ENCODE data around the gene RPL35. TPM values are rescaled to one million over a fixed set of nuclear protein-coding genes. Genes with fewer than 3 reads are reported as not detected.

The RPL35 gene
- polyA plus RNA-seq, 1 donor = 2,149 TPM

DNA sequence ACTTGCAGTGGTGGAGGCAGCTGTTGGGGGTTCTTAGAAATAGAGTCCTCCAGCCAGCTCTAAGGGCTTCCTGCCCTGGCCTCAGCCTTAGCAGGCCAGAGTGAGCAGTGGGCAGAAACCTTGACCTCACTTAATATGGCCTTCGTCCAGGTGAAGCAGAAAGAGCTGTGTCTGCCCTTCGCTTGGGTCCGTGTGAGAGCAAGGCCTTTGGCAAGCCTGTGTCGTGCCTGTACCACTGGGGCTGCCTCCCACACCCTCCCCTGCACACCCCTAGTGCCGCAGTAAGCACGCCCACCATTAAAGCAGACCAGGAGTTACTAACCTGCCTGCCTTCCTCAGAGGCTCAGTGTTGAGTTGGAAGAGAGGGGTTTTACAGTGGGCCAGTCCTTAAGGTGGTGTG is 13.7 kb upstream of the RPL35 start:
- DNase-seq = no peak

GRCh38 chr9:124873664-124874063 is 11.9 kb upstream of the RPL35 start:
- no peak for DNase-seq

GRCh38 chr9:124871156-124871561 is 9.4 kb upstream of the RPL35 start:
- no peak for DNase-seq

GRCh38 chr9:124870723-124871122 is 9.0 kb upstream of the RPL35 start:
- no peak for DNase-seq

- no peak for DNase-seq
Observed at GRCh38 chr9:124869986-124870560, 8.3 kb upstream of the RPL35 start.

DNA sequence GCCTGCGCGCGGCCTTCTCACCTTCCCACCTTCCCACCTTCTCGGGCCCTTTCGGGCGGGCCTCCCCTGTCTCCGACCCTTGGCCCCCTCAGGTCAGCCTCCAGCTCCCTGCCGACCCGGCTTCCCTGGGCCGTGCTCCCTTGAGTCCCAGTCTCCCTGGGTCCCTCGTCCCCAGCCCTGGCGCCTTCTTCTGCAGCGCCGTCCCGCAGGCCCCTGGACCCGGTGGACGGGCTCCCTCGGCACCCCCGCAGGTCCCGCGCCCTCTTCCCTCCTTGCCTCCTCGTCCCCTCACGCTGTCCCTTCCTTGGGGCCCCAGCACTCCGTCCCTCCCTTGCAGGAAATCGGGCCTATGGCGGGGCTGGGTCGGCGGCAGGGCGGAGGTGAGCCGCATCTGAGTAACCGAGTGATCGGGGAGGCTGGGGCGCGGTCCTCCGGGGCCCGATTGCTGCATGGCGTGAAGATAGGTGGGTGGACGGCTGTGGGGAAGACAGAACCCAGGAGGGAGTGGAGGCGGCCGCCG is 7.8 kb upstream of the RPL35 start:
- no peak for DNase-seq

- DNase-seq = peak; percentile 88
Observed at GRCh38 chr9:124868511-124869465, 7.0 kb upstream of the RPL35 start.

GRCh38 chr9:124863371-124863871 is 1.7 kb upstream of the RPL35 start:
- no peak for DNase-seq

DNA sequence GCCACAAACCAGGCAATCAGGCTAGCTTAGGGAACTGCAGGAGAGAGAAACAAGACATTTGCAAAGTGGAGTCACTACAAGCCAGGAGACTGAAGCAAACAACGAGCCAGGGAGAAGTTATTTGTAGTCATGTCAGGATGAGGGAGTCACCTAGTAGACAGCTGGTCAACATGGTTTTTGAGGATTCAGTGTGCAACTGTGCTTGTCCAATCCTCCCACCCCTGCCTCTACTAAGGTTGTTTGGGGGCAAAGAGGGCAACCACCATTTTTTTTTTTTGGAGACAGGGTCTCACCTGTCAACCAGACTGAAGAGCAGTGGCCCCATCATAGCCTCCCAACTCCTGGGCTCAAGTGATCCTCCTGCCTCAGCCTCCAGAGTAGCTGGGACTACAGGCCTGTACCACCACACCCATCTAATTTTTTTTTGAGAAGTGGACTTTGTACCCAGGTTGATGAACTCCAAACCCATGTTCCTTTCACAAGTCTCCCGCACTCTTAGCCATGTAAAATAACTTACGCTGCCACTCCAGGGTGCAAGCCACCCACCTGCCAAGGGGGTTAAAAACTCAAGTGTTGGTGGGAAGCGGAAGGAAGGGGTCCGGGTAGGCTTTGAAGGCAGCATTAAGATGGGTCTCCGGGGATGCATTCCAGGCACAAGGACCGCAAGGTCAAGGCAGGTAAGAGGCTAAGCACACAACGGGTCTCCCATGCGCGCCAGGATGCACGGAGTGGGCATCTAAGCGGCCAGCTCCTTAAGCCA is 995 bp downstream of the RPL35 start:
- DNase-seq = no peak

GRCh38 chr9:124859803-124860581 is 1.8 kb downstream of the RPL35 start:
- no peak for DNase-seq

- DNase-seq = no peak
Observed at GRCh38 chr9:124858330-124859046, 3.3 kb downstream of the RPL35 start.

DNA sequence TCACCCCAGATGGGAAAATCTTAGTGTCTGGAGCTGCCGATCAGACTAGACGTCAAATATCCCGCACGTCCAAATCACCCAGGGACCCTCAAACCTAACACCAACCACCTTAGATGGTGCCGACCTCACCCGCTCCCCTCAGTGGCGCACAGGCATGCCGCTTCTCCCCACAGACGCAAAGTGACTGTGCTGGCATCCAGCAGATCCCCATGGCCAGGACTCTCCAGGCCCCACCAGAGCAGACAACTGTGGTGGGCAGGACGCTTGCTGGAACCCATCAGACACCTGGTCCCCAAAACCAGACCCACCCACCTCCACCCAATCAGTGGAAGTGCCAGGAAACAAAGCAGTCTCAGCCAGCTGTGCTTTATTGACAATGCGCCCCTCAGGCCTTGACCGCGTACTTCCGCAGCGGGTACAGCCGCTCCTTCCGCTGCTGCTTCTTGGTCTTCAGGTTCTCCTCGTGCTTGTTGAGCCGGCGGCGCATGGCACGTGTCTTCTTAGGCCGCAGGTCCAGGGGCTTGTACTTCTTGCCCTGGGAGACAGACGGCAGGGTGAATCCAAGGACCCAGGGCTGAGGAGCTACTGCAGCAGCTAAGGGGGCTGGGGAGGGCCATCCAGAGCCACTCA is 4.1 kb downstream of the RPL35 start:
- no peak for DNase-seq

DNA sequence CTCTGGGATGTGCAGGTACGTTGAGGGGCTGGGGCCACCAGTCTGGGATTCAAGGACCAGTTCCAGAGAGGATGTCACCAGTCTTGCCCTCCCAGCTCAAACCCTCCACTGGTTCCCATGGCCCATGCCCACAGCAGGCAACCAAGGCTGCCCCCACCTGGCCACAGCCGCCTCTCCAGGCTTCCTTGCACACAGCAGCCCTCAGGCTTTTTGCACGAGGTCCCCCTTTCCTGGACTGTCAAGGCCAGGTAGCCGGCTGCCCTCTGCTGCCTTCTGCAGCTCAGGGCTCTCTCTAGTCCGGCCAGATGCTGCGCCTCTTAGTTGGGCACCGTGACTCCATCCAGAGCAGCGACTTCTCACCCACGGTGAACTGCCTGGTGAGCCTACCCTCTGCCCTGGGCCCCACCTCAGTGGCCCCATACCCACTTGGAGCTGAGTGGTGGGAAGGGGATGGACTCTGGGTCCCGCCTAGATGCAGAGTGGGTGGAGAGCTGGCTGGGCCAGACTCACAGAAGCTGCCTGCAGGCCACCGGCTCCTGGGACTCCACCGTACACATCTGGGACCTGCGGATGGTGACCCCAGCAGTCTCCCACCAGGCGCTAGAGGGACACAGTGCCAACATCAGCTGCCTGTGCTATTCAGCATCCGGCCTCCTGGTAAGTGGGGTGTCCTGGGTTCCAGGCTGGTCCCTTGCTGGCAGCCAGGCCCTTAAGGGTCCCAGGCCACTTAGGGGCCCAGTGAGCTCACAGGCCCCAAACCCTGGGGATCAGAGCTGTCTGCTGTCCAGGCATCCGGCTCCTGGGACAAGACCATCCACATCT is 5.6 kb downstream of the RPL35 start:
- DNase-seq = no peak

- no peak for DNase-seq
Observed at GRCh38 chr9:124855566-124855943, 6.2 kb downstream of the RPL35 start.

DNA sequence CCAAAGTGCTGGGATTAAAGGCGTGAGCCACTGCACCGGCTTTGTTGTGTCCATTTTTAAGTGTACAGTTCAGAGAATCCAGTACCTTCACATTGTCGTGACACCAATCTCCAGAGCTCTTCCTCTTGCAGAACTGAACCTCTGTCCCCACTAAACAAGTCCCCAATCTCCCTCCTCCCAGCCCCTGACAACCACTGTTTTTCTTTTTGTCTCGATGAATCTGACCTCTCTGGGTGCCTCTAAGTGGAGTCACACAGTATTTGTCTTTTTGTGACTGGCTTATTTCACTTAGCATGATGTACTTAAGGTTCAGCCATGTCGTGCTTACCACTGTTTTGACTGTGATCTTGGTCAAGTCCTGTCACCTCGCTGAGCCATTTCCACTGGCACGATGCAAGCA is 6.9 kb downstream of the RPL35 start:
- DNase-seq = no peak

DNA sequence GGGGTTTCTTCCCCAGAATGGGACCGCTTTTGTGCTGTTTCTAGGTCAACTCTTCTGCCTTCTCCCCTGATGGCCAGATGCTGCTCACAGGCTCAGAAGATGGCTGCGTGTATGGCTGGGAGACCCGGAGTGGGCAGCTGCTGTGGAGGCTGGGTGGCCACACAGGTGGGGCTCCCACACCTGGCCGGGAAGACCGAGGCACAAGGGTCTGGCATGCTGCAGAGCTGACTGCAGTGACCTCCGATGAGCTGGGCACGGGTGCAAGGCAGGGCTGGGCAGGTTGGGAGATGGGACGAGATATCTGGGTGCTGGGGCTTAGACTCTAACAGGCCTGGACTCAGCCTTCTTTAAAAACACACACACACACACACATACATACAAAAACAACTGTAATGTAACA is 7.6 kb downstream of the RPL35 start:
- DNase-seq = no peak

DNA sequence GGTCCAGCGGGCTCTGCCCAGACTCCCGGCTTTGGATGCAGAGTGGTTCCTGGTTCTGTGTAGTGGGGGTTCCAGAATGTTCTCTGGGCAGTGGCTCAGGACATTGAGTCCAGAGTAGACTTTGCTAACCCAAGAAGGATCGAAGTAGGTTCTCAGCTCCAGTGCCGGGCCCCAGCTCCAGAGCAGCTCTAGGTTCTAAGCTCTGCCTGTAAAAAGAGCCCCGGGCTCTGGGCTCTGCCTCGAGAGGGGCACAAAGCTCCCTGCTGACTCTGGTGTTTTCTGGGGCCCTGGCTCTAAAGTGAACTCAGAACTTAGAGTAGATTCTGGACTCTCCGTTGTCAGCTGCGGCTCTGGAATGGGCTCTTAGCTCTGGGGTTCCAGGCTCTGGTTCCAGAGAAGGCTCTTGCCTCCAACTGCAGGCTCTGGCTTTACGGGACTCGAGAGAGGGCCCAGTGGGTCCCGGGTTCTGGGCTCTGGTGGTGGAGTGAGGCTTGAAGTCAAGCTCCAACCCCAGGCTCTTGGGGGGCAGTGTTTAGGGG is 8.1 kb downstream of the RPL35 start:
- DNase-seq = no peak

GRCh38 chr9:124852829-124853531 is 8.8 kb downstream of the RPL35 start, which contains the start of gene WDR38:
WDR38 (plus strand) TSS chr9:124853460; CDS start chr9:124853532, 72 bp downstream.
- peak; percentile 77 for DNase-seq

Data from hindlimb muscle (tissue), 1 donor.